ENCODE data around the gene HNRNPM.

HNRNPM gene

DNA sequence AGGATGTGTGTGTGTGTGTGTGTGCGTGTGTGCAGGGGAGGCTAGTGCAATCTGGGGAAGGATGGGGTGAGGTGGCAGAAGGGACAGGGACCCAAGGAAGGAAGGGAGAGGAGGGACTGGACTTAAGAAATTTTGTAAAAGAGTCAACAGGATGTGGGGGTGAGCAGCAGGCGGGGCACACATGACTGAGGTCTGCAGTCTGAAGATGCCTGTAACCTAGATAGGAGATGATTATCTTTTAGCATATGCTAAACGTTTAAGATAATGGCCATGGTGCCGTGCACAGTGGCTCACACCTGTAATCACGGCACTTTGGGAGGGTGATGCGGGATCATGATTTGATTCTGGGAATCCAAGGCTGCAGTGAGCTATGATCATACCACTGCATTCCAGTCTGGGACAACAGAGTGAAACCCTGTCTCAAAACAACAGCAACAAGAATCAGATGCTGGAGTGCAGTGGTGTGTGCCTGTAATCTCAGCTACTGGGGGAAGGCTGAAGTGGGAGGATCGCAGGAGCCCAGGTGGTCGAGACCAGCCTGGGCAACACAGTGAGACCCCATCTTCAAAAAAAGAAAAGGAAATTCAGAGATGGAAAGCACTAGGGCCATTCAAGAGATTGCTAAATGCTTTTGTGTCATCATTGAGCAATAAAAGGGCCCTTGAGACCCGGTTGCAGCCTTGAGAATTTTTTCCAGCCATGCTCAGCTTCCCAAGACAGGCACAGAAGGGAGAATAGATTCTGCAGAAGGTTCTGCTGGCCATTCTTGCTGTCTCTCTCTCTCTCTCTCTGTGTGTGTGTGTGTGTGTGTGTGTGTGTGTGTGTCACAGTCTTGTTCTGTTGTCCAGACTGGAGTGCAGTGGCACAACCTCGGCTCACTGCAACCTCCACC is 73.0 kb downstream of the HNRNPM start:
- Histone ChIP-seq H3K9me3 (ENCODE audit: insufficient read depth, low read length, severe bottlenecking) (no peaks in the 10 kb centered on the region), H3K9ac (ENCODE audit: low read depth, low read length) (0 out of 2 replicates have a peak overlapping the region, but pooled peaks have one; percentile 12), H3K79me2 (ENCODE audit: insufficient read depth, low read length) (peaks cover 6% of the 10 kb centered on the region; the same call in 1 of the 2 replicates), H3K36me3 (ENCODE audit: insufficient read depth, low read length) (no peaks in the 10 kb centered on the region), H3K4me3 (ENCODE audit: low read depth in 1 of 2, low read length in 2 of 2) (no peak overlapping the region), H3K4me1 (ENCODE audit: insufficient read depth, low read length) (peaks cover 33% of the 10 kb centered on the region), H4K20me1 (ENCODE audit: insufficient read depth, low read length) (no peaks in the 10 kb centered on the region), H3K27ac (ENCODE audit: low read length) (peak overlapping the region; percentile 52), H2AFZ (ENCODE audit: low read depth, low read length) (no peak overlapping the region; the same call in none of the 2 replicates), H3K27me3 (ENCODE audit: insufficient read depth, low read length, poor library complexity) (no peaks in the 10 kb centered on the region), H3K4me2 (ENCODE audit: insufficient read depth, low read length) (no peak overlapping the region)
- no peak for ATAC-seq (ENCODE audit: insufficient read depth, low read depth)
- TF ChIP-seq CTCF (IDR thresholded peaks at IDR 0.05; ENCODE audit: borderline replicate concordance, extremely low read depth, low read length, poor library complexity, severe bottlenecking) (no peak), EZH2 (IDR thresholded peaks at IDR 0.05; ENCODE audit: borderline replicate concordance, low read depth, low read length, severe bottlenecking) (no peak)
- DNase-seq = peak; percentile 55

- ATAC-seq (ENCODE audit: insufficient read depth, low read depth) = no peak
- TF ChIP-seq EZH2 (IDR thresholded peaks at IDR 0.05; ENCODE audit: borderline replicate concordance, low read depth, low read length, severe bottlenecking) = no peak
- no peak for TF ChIP-seq CTCF (IDR thresholded peaks at IDR 0.05; ENCODE audit: borderline replicate concordance, extremely low read depth, low read length, poor library complexity, severe bottlenecking)
- Histone ChIP-seq H3K27me3 (ENCODE audit: insufficient read depth, low read length, poor library complexity) (no peaks in the 10 kb centered on the region), H3K4me2 (ENCODE audit: insufficient read depth, low read length) (no peak overlapping the region), H3K79me2 (ENCODE audit: insufficient read depth, low read length) (no peaks in the 10 kb centered on the region; the same call in 1 of the 2 replicates), H3K27ac (ENCODE audit: low read length) (no peak overlapping the region), H3K4me1 (ENCODE audit: insufficient read depth, low read length) (peaks cover 26% of the 10 kb centered on the region), H3K36me3 (ENCODE audit: insufficient read depth, low read length) (no peaks in the 10 kb centered on the region), H3K9me3 (ENCODE audit: insufficient read depth, low read length, severe bottlenecking) (no peaks in the 10 kb centered on the region), H3K9ac (ENCODE audit: low read depth, low read length) (no peak overlapping the region), H2AFZ (ENCODE audit: low read depth, low read length) (no peak overlapping the region), H3K4me3 (ENCODE audit: low read depth in 1 of 2, low read length in 2 of 2) (no peak overlapping the region), H4K20me1 (ENCODE audit: insufficient read depth, low read length) (no peaks in the 10 kb centered on the region)
- DNase-seq = no peak
These were observed 73.8 kb downstream of the HNRNPM start for GRCh38 chr19:8518536-8518935.

GRCh38 chr19:8519388-8519787 is 74.6 kb downstream of the HNRNPM start:
- Histone ChIP-seq H3K27ac (ENCODE audit: low read length) (no peak overlapping the region), H3K27me3 (ENCODE audit: insufficient read depth, low read length, poor library complexity) (no peaks in the 10 kb centered on the region)

More at GRCh38 chr19:8519388-8519787, 74.6 kb downstream of the HNRNPM start:
- Histone ChIP-seq H3K4me1 (ENCODE audit: insufficient read depth, low read length) (peaks cover 23% of the 10 kb centered on the region), H2AFZ (ENCODE audit: low read depth, low read length) (no peak overlapping the region), H4K20me1 (ENCODE audit: insufficient read depth, low read length) (no peaks in the 10 kb centered on the region), H3K4me2 (ENCODE audit: insufficient read depth, low read length) (no peak overlapping the region), H3K79me2 (ENCODE audit: insufficient read depth, low read length) (no peaks in the 10 kb centered on the region), H3K9me3 (ENCODE audit: insufficient read depth, low read length, severe bottlenecking) (no peaks in the 10 kb centered on the region), H3K36me3 (ENCODE audit: insufficient read depth, low read length) (no peaks in the 10 kb centered on the region), H3K4me3 (ENCODE audit: low read depth in 1 of 2, low read length in 2 of 2) (no peak overlapping the region), H3K9ac (ENCODE audit: low read depth, low read length) (no peak overlapping the region)
- no peak for ATAC-seq (ENCODE audit: insufficient read depth, low read depth)
- no peak for DNase-seq
- TF ChIP-seq EZH2 (IDR thresholded peaks at IDR 0.05; ENCODE audit: borderline replicate concordance, low read depth, low read length, severe bottlenecking) = no peak
- no peak for TF ChIP-seq CTCF (IDR thresholded peaks at IDR 0.05; ENCODE audit: borderline replicate concordance, extremely low read depth, low read length, poor library complexity, severe bottlenecking)
